Measurements from ENCODE around the gene GIGYF2.
"Not testable (repeated sequence)": the region's sequence is repeated elsewhere in the genome, so short reads cannot be mapped to it uniquely, and the experiment has no call there.

The GIGYF2 gene, protein sequence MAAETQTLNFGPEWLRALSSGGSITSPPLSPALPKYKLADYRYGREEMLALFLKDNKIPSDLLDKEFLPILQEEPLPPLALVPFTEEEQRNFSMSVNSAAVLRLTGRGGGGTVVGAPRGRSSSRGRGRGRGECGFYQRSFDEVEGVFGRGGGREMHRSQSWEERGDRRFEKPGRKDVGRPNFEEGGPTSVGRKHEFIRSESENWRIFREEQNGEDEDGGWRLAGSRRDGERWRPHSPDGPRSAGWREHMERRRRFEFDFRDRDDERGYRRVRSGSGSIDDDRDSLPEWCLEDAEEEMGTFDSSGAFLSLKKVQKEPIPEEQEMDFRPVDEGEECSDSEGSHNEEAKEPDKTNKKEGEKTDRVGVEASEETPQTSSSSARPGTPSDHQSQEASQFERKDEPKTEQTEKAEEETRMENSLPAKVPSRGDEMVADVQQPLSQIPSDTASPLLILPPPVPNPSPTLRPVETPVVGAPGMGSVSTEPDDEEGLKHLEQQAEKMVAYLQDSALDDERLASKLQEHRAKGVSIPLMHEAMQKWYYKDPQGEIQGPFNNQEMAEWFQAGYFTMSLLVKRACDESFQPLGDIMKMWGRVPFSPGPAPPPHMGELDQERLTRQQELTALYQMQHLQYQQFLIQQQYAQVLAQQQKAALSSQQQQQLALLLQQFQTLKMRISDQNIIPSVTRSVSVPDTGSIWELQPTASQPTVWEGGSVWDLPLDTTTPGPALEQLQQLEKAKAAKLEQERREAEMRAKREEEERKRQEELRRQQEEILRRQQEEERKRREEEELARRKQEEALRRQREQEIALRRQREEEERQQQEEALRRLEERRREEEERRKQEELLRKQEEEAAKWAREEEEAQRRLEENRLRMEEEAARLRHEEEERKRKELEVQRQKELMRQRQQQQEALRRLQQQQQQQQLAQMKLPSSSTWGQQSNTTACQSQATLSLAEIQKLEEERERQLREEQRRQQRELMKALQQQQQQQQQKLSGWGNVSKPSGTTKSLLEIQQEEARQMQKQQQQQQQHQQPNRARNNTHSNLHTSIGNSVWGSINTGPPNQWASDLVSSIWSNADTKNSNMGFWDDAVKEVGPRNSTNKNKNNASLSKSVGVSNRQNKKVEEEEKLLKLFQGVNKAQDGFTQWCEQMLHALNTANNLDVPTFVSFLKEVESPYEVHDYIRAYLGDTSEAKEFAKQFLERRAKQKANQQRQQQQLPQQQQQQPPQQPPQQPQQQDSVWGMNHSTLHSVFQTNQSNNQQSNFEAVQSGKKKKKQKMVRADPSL (N-terminal part only)

DNA sequence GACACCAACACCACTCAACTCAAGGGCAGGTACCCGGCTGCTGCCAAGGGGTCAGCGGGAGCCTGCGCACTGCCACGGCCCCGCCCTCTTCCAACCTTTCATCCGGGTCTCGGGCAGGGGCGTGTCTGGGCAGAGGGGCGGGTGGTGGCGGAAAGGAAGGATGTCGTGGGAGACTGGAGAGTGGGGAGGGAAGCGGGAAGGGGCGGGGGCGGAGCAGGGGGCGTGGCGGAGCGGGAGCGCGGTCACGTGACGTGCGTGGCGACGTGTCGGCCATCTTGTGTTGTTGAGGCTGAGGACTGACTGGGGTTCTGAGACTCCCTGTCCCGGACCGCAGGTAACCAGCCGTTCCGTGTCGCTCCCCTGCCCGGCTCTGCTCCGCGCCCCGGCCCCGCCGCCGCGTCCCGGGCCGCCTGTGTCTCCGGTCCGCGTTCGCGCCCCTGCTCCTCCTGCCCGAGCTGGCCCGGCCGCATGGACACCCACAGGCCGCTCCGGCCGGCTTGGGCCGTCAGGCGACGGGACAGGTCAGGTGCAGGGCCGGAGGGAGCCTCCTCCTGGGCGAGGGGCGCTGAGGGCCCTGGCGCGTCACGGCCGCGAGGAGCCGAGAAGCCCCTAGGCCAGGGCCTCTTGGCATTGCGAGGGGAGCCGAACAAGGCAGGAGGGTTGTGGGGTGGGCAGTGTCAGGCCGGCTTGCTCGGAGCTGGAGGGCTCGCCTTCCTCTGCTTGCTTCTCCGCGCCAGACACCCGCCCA is at the start of gene GIGYF2:
Gene GIGYF2 (plus strand): TSS at position 273 of the 748 bp plus-strand sequence. CDS start 37,867 bp downstream, outside the sequence.
- peak; percentile 97 for DNase-seq

DNA sequence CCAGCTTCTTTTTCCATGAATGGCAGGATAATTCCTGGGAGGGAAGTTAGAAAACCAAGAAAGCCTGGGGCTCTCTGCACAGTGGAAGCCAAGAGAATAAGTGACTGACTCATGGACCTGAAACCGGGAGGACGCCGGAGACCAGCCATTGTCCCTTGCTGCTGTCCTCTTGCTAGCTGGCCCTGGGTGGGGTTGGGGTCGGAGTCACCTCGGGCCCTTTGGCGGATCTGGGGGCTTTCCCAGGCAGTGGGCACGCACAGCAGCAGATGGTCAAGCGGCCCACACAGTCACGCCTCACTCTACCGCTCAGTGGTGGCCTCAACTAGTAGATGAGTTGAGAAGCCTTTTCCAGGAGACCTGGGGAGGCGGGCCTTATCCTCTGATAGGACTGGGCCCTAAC is 48.1 kb upstream of the GIGYF2 start:
- DNase-seq, result no peak

DNA sequence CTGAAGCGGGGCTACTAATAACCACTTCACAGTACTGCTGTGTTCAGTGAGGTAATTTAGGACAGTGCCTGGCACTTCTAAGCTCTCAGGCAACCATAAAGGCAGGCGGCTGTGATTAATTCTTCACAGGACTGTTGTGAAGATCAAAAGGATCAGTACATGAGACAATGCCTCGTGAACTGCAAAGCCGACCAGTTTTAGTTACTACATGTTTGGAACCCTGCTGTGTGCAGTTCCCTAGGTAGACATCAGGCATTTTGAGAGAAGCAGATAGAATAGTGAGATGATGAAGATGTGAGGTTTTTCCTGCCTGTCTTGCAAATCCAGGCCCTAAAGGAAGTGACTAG is 44.7 kb upstream of the GIGYF2 start:
- no peak for DNase-seq

DNA sequence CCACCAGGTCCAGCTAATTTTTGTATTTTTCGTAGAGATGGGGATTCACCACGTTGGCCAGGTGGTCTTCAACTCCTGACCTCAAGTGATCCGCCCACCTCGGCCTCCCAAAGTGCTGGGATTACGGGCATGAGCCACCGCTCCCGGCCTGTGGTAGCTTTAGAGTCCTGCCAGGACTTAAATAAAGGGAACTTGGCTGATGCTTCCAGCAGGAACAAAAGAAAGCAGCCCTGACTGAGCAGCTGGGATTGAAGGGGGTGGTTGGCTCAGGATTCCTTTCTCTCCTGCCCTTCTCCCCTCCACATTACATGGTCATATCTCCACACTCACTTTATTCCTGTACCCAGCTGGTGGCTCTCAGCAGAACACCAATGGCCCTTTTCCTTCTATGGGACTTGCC is 43.7 kb upstream of the GIGYF2 start:
- no peak for DNase-seq

DNA sequence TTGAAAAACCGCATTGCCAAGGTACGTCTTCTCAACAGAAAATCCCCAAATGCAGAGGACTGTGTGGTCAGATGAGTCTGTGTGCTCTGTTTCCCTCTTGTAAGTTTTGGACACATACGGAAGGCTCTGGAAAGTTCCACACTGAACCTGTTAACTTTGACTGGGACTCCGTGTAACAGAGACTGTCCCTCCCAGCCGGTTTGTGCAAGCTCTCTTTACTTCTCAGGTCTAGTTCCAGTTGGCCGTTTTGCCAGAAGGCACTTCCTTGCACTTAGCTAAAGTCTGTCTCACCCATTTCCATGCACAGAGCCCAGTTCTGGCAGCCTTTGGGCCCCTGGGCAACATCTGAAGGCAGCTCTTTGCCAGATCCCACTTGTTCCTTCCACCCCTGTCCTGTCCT is 41.7 kb upstream of the GIGYF2 start:
- DNase-seq, result no peak

DNA sequence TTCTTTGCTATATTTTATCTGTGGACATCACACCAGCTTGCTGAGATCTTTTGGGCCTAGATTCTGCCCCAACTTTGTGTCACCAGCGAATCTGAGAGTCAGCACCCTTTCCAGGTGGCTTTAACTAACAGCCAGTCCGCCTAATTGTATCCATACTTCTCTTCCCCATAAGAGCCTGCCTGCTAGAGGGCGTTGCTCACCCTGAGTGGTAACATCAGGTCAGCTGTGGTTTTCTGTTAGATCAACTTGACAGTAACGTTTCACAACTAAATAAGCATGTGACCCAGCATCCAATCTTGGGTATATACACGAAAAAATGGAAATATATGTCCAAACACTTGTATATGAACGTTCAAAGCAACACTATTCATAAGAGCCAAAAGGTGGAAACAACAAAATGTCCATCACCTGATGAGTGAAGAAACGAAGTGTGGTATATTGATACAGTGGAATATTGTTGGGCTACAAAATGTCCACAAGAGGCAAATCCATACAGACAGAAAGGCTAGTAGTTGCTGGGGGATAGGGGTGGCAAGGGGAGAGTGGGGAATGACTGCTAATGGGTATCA is 38.8 kb upstream of the GIGYF2 start:
- no peak for DNase-seq

DNA sequence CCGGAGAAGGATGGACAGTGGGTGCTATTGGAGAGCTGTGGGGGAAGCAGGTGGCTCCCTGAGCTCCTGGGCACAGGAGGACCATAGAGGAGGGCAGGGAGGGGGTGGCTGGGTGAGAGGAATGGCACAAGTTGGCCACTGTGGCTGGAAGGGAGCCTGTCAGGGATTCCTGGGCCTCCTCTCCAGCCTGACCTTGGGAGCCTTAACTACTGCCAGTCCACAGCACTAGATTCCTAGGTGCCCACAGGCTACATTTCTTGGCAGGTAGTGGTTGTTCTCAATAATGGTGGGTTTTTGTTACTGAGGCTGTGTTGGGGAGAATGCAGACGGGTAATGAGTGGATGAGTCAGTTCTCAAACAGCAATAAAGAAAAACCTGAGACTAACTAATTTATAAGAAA is 37.8 kb upstream of the GIGYF2 start:
- DNase-seq, result no peak

DNA sequence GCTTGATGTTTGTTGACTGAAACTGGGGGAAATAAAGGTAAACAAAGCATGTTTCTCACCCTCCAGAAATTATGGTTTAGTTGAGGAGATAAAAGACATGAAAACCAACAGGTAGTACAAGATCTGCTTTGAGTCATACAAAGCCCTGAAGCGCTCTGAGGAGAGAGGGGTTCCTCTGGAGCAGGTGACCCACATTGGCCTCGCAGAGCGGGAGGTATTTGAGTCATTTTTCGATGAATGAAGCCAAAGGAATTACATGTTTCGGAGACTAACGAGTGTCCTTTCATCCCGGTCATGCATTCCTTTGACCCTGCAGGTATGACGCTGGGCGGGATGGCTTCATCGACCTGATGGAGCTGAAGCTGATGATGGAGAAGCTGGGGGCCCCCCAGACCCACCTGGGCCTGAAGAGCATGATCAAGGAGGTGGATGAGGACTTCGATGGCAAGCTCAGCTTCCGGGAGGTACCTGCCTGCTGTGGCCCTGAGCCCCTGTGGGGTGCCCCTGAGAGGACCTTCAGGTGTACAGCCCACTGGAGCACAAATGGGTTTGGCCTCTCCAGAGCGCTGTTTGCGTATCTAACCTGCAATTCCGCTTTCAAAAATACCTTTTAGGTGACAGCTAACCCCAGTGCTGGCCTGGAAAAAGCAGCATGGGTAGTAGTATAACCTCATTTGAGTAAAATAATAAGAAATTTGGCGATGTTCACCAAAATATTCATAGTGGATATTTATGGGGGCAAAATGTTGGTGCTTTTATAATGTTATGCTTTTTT is 34.5 kb upstream of the GIGYF2 start:
- no peak for DNase-seq

DNA sequence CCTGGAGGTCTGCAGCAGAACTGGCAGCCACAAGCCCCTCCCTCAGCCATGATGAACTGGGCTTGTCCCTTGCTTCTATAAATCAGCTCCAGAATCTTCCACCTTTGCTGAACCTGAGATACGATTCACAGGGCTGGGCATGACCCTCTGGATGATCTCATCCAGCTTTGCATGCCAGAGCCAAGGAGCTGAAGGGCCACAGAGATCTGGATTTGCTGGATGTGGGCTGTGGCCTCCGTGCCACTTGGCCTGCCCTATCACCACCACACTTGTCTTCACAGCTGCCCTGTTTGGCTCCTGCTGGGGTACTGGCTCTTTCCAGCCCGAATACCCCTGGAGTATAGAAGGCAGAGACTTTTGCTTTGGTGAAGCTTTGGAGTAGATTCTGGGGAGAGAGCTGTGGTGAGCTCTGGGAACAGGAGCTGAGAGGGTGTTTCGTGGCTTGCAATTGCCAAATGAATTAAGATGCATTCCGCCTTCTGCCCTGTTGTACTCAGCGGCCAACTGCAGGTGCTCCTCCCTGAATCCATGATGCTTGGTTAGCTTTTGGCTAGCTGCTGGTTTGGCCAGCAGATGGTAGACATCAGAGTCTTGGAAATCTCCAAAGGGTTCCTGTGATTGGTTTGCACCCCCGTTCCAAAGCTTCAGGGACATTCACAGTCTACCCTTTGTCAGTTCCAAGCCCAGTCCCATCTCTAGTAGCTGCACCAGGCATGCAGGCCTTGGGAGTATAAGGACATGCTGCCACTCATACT is 30.9 kb upstream of the GIGYF2 start:
- no peak for DNase-seq

DNA sequence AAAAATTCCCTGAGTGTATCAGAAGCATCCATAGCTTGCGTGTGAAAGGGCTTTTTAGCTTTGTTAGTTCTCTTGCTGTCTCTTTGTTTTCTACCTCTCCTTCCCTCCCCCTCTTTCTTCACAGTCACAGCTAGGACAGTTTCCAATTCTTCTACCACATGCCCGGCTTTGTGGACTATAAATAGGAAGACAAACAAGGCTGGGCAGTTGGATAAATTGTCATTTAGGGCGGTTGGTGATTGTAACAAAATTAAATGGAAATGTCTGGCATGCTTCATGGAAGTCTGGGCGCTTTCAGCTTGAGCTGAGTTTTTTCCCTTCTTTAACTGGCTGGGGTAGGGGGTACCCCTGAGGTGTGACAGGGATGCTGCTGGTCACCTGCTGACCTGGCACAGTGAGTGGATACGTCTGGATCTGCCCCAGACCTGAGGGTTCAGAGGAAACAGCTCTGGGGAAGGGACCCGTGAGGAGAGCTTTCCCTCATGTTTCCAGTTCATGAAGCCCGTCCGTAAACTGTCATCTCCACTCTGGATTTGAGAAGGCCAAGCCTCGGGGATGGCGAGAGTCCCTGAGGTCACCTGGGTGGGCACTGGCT is 29.0 kb upstream of the GIGYF2 start:
- no peak for DNase-seq

DNA sequence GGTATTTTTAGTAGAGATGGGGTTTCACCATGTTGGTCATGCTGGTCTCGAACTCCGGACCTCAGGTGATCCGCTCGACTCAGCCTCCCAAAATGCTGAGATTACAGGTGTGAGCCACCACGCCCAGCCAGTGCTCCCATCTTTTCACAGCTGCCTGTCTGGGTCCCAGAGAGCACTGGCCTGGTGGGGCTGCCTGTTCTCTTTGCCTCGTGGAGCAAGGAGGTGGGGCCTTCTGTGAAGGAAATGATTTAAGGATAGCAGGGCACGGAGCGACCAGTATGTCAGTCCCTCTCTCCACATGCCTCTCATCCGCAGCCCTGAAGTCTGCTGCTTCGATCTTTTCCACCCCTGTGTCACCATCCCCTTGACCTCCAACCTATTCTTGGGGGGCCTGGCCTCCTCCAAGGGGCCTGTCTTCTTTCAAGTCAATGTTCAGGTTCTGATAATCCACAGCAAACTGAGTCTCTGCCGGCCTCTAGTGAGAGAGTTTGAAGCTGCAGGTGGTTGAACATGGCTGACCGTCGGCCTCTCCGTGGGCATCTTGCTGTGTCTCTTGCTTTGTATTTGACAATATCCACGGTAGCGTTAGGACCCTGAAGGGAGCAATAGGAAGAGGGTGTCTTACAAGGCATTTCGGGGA is 28.2 kb upstream of the GIGYF2 start:
- DNase-seq, result no peak

DNA sequence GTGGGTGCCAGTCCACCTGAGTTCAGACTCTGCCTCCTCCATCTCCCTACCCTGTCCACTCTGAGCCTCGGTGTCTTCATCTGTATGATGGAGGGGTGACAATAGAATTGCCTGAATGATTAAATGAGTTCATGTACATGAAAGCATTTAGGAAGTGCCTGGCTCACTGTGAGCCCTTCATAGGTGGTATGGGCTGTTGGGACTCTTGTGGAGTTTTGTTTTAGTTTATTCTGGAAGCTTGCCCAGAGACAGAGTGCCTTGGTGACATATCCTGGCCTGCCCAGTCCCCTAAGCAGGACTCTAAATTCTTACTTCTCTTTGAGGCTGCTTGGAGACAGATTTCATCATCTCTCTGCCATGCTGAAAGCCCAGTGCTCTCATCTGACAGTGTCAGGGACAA is 24.5 kb upstream of the GIGYF2 start:
- DNase-seq, result no peak

DNA sequence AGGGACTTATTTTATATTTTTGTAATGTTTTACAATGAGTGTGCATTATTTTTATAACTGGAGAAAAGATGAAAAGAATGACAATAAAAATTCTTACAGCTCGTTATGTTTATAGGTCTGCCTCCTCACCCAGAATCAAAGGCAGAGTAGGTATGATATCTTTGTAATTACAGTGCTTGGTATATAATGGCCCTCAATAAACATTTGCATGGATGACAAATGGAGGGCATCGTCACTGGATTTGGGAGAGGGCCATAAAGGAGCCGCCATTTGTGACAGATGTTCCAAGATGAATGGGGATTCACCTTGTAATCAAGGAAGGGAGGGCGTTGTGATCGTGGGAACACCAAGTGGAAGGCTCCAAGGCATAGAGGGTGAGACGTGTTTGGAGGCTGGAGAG is 22.6 kb upstream of the GIGYF2 start:
- no peak for DNase-seq

DNA sequence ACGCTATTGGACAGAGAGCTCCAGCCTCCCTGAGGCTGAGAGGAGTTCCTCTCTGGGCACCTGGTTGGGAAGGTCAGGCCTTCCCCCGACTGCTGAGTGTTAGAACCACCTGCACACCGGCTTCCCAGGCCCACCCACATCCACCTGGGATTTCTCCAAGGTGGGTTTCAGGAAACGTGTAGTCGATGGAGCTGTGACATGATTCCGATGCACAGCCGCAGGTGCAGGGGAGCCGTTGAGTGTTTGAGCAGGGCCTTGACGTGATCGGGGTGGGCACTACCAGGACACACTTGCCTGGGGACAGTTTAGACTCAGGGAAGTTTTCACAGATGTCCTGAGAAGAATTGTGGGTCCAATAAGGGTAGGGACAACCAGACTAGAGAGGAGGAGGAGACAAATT is 21.8 kb upstream of the GIGYF2 start:
- no peak for DNase-seq

DNA sequence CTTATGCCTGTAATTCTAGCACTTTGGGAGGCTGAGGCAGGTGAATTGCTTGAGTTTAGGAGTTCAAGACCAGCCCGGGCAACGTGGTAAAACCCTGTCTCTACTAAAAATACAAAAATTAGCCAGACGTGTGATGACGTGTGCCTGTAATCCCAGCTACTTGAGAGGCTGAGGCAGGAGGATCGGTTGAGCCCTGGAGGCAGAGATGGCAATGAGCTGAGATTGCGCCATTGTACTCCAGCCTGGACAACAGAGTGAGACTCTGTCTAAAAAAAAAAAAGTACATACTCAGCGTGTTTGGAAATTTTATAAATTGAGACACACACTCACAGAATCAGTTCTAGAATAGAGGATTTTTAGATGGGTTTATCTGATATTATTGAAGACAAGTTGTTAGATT is 17.1 kb upstream of the GIGYF2 start:
- no peak for DNase-seq

DNA sequence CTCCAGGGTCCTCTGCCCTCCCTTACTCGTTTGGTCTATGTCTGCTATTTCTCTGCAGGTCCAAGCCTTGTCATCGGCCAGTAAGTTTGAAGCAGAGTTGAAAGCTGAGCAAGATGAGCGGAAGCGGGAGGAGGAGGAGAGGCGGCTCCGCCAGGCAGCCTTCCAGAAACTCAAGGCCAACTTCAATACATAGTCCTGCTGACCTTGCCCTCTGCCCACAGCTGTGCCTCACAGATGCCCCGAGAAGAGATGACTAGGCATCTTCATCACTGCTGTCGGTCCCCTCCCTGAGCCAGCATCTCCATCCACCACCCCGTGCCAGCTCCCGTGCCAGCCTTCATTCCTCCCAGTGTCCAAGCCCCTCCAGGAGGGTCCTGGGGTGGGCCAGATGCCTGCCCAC is 15.6 kb upstream of the GIGYF2 start:
- no peak for DNase-seq

DNA sequence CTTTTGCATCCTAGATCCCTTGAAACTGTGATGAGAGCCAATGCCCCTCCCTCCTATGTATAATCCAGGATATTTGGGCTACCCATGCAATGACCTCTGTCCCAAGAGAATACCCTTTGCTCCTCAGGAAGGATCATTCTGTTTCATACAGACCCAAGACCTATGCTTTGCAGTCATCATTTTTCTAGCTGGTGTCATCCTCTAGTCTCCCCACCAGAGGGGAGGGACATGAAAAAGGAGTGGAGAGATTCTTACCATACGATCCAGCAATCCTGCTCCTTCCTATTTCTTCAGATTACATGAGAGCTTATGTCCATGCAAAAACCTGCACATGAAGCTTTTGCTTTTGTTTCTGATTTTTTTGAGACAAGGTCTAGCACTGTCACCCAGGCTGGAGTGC is 13.8 kb upstream of the GIGYF2 start:
- DNase-seq, result no peak

DNA sequence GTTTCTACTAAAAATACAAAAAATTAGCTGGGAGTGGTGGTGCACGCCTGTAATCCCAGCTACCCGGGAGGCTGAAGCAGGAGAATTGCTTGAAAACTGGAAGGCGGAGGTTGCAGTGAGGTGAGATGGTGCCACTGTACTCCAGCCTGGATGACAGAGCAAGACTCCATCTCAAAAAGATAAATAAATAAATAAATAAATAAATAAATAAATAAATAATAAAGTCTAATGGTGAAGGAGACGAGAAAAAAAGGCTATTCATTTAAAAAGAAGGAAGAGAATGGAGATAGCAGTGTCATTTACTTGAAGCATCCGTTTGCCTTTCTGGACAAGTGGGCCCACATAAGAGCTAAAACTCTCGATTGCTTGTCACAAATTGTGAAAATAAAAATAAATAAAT is 11.7 kb upstream of the GIGYF2 start:
- not testable (repeated sequence) for DNase-seq

DNA sequence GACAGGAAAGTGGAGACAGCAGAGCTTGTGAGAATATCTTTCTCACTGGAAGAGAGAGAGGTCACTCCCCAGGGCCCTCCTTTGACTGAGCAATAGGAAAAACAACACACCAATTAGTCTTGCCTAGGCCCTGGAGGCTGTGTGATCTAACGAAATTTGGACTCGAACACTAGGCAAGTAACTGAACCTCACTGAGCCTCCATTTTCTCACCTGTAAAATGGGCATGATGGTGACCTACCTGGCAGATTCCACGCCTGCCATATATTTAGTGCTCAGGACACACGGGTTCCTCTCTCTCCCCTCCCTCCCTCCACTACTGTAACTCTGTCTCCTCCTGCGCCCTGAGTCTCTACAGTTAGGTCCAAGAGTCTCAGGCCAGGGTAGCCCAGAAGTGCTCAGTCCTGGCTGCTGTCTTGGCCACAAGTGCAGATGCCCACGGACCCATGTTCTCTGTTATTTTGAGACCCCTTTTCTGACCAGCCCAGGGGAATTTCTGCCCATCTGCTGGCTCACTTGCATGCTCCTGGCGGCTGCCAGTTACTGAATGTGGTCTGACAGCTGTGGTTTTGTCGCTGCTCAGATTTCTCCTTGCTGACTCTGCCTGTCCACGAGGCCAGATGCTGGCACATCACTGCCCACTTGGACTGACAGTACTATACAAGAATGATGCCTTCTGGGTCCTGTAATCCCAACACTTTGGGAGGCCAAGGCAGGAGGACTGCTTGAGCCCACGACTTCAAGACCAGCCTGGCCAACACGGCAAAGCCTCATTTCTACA is 9.6 kb upstream of the GIGYF2 start:
- no peak for DNase-seq

All from activated CD4-positive, alpha-beta T cell treated with anti-CD3 and anti-CD28 coated beads, Interleukin-2, amount 50 U/mL, for 16 hours (primary cell).